Bladder microvascular endothelial cell (primary cell): ENCODE measurements around the gene RPUSD3. TPM values are rescaled to one million over a fixed set of nuclear protein-coding genes. Genes with fewer than 3 reads are reported as not detected.

Experiments
- total RNA-seq: library from RNA; depleted of rRNA; stranded (reverse); fragments of >200 nt; gene quantifications from 2 replicates; pipeline ENCODE4 v1.2.3, GENCODE V29; 2014

Gene RPUSD3, protein sequence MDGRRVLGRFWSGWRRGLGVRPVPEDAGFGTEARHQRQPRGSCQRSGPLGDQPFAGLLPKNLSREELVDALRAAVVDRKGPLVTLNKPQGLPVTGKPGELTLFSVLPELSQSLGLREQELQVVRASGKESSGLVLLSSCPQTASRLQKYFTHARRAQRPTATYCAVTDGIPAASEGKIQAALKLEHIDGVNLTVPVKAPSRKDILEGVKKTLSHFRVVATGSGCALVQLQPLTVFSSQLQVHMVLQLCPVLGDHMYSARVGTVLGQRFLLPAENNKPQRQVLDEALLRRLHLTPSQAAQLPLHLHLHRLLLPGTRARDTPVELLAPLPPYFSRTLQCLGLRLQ
- 16.7 and 20.1 TPM in 2 replicates for total RNA-seq

DNA sequence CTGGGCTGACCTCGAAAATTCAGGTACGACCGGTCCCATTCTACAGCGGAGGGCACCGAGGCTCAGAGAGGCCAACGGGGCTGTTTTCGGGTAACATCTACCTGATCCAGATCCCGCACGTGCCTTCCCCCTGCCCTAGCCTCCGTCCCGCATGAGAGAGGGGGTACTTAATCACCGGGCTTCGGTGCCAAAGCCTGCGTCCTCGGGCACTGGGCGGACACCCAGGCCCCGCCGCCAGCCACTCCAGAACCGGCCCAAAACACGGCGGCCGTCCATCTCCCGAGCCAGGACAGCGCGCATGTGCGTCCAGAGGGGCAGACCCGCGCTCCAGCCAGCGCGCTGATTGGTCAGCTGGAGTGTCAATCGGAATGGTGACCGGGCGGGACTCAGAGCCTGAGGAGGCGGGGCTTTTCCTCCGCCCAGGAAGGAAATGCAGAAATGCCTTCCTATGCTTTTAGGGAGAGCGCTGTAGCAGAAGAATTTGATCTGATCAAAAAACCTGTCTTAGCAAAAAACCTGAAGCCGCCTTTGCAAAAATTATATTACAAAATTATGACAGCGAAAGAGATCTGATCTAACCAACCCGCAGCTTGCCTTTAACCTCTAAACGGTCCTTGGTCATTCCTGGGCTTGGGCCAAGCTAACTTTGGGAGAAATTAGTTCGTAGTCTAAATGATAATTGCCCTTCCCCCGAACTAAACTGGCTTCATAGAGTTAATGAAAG lies at the start of gene RPUSD3:
Gene RPUSD3, minus strand, starts transcription at position 294 of the 724 bp plus-strand sequence. Its CDS starts 18 bp downstream, at position 276.

DNA sequence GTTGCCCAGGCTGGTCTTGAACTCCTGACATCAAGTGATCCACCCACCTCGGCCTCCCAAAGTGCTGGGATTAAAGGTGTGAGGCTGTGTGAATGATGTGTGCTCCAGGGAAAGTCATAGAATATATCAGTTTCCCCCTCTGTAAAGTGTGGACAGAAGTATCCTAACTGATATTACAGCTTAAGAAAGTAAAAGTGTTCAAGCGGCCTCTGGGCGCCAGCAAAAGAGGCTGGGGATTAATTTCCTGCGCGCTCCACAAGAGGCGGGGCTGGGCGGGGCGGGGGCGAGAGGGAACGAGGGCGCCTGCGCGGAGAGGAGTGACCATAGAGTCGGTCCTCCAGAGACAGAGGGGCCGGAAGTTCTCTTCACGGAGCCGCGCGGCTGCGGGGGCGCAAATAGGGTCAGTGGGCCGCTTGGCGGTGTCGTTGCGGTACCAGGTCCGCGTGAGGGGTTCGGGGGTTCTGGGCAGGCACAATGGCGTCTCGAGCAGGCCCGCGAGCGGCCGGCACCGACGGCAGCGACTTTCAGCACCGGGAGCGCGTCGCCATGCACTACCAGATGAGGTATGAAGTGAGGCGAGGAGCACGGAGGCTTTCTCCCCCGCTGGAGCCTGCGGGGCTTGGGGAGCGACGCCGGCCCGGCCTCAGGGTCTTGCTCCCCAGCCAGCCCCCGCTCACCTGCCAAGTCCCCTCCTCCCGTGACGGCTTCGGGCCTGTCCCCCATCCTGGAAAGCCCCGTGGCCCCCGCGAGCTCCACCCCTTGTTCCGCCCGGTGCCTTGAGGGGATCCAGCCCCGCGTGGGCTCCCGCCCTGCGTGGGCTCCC lies 46.7 kb upstream of the RPUSD3 start, which contains the start of gene JAGN1:
Gene JAGN1, plus strand, starts transcription at position 362 of the 823 bp plus-strand sequence. Its CDS starts 113 bp downstream, at position 475.

DNA sequence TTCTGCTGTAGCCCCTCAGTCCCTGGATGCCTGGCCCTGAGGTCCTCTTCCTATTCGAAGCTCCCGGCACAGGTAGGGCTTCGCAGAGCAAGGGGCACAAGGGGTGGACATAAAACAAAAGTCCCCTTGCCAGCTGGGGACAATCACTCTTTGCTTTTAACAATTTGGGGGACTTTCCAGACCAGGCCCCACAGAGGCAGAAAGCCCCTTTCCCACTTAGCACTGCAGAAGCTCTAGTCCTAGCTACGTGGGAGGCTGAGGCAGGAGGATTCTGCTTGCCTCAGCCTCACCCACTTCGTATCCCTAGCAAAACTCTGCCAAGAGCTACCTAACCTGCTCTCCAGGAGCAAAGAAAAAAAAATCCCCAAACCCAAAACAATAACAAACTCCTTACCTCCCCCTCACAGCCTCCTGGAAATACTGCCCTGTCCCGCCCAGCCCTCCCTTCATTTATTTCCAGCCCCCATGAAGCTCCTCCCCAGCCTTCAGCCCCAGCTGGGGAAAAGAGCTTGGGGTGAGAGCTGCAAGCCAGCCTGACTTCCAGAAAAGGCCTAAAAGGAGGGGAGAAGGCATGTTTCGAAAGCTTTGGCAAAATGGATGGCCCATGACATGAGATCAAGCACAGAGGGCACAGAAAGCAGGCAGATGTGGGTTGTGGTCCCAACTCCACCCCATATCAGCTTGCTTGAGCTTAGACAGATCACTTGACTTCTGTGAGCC lies 36.2 kb upstream of the RPUSD3 start, which contains the start of gene CIDEC:
Gene CIDEC, minus strand, starts transcription at position 424 of the 720 bp plus-strand sequence. CDS start 1,767 bp downstream, outside the sequence.

DNA sequence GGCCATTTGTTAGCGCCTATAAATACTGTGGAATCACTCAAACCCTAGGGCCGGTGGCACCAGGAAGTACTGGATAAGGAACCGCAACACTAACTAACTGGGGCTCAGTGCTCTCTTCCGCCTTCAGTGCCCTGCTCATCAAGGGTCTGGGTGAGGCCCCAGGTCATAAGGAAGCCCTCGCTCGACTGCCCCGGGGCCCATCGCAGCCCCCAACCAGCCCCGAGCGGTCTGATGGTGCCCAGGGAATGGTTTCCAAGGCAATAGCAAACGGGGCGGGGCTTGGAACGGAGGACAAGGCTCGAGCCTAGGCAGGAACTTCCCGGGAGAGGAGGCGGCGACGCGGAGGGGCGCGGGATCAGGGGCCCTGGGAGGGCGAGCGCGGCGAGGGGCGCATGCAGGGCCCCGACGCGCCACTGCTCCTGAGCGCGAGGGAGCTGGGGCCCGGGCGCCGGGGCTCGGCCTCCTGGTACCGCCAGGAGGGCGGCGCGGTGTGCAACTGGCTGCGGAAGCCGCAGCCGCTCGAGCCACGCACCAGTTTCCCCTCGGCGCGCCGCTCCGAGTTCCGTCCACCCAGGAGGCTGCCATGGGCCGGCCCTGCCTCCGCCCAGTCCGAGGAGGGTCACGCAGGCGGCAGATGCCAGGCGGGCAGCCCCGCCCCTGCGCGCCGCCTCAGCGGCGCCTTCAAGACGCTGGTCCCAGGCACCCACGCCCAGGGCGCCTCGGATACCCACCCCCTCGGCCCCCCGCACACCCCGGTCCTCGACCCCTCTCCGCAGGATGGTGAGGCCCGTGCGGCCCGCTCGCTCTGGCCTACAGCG lies 34.0 kb downstream of the RPUSD3 start, which contains the start of gene TTLL3:
Gene TTLL3, plus strand, starts transcription at position 648 of the 818 bp plus-strand sequence. CDS start 400 bp downstream, outside the sequence.

DNA sequence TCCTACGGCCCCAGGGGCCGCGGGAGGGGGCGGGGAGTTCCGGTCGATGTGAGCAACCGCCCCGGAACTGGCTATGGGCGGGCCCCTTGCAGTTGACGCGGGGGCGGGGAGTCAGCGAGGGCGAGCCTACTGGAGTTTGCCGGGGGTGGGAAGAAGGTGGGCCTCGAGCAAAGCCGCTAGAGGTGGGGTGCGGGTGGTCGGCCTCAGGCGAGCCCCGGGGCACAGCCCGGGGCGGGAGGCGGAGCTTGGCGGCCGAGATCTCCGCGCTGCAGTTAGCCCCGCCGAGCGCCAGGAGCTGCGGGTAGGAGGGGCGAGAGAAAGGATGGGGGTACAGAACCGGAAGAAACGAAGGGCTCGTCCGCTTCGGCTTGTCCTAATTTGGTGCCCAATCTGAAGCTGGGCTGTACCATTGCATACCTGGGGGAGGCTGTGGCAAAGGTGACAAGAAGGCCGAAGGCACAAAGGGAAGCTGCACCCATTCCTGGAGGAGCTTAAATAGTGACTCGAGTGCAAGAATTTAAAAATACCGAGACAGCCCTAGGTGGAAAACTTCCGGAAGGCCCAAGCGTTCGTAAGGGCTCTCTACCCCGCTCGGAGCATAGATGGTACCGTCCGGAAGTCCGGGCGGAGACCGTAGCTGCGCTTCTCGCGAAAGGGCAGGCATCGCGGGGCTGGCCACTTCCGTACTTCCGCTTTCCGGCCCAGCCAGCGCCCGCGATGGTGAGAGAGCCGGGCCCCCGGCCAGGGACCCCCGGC lies 51.2 kb downstream of the RPUSD3 start, which contains the start of the genes ARPC4 and TADA3:
Gene ARPC4, plus strand, starts transcription at position 678 of the 756 bp plus-strand sequence. Its CDS starts 40 bp downstream, at position 718.
Gene TADA3, minus strand, starts transcription at position 69 of the 756 bp plus-strand sequence. CDS start 1,007 bp downstream, outside the sequence.

Other genes with a start within 250 kb of the RPUSD3 start
- gene MTMR14, start 194.5 kb downstream of the RPUSD3 start, total RNA-seq, result 45.7 and 66.6 TPM in 2 replicates
- gene CPNE9, start 140.2 kb downstream of the RPUSD3 start, total RNA-seq, result not detected in 2 replicates
- 16.5 and 28.2 TPM in 2 replicates for gene BRPF1, start 112.3 kb downstream of the RPUSD3 start, total RNA-seq
- gene OGG1, start 94.1 kb downstream of the RPUSD3 start, total RNA-seq, result 16.7 and 22.6 TPM in 2 replicates
- 32.8 and 33.2 TPM in 2 replicates for gene CAMK1, start 74.1 kb downstream of the RPUSD3 start, total RNA-seq
- gene TADA3, start 51.5 kb downstream of the RPUSD3 start, total RNA-seq, result 28.5 and 43.7 TPM in 2 replicates
- gene ARPC4, start 50.9 kb downstream of the RPUSD3 start, total RNA-seq, result 179 and 237 TPM in 2 replicates
- 7.1 and 19.3 TPM in 2 replicates for gene TTLL3, start 33.7 kb downstream of the RPUSD3 start, total RNA-seq
- not detected in 2 replicates for gene CIDEC, start 36.2 kb upstream of the RPUSD3 start, total RNA-seq
- 19.1 and 24.2 TPM in 2 replicates for gene JAGN1, start 46.6 kb upstream of the RPUSD3 start, total RNA-seq
- gene IL17RE, start 58.8 kb upstream of the RPUSD3 start, total RNA-seq, result 0.19 and 0.49 TPM in 2 replicates
- gene IL17RC, start 73.1 kb upstream of the RPUSD3 start, total RNA-seq, result 11.7 and 16.5 TPM in 2 replicates
- gene CRELD1, start 89.8 kb upstream of the RPUSD3 start, total RNA-seq, result 18.6 and 72.6 TPM in 2 replicates
- gene PRRT3, start 108.4 kb upstream of the RPUSD3 start, total RNA-seq, result 0.49 and 0.63 TPM in 2 replicates
- gene EMC3, start 142.8 kb upstream of the RPUSD3 start, total RNA-seq, result 46.3 and 63.1 TPM in 2 replicates
- 18.9 and 19.7 TPM in 2 replicates for gene FANCD2, start 182.4 kb upstream of the RPUSD3 start, total RNA-seq